Stimulated activated CD8-positive, alpha-beta memory T cell treated with anti-CD3 and anti-CD28 coated beads, Interleukin-15, amount 100 ng/mL, for 4 hours (primary cell): Measurements from ENCODE around the gene TMEM129.

Source experiments
- DNase-seq, 2 donors: peaks; one replicate each; pipeline ENCODE4 v3.0.0-alpha.2; 2020; ENCODE audit warnings: low read depth in 2 of 2

TMEM129 gene

DNA sequence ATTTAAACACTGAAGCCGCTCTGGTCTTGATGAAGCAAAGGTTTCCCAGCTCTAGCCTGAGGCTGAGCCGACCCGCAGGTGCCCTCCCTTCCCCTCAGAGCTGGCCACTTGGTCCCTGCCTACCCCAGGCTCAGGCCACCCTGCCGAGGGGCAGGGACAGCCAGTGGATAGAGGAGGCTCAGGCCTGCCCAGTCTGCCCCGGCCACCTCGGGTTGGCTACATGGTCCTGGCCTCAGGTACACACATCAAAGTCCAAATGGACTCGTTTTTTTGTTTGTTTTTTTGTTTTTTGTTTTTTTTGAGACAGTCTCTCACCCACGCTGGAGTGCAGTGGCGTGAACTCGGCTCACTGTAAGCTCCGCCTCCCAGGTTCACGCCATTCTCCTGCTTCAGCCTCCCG lies 24.0 kb upstream of the TMEM129 start:
- DNase-seq, result no peak

DNA sequence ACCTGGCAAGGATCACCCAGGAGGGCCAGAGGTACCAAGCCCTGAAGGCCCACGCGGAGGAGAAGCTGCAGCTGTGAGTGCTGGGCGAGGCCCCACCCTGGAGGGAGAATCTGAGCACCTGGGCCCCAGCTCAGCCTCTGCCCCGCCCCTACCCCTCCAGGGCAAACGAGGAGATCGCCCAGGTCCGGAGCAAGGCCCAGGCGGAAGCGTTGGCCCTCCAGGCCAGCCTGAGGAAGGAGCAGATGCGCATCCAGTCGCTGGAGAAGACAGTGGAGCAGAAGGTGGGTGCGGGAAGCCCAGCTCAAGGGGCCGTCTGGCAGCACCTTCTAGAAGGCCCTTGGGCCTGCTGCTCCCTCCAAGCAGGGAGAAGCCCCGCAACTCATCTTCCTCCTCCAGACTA lies 23.4 kb upstream of the TMEM129 start:
- no peak for DNase-seq

DNA sequence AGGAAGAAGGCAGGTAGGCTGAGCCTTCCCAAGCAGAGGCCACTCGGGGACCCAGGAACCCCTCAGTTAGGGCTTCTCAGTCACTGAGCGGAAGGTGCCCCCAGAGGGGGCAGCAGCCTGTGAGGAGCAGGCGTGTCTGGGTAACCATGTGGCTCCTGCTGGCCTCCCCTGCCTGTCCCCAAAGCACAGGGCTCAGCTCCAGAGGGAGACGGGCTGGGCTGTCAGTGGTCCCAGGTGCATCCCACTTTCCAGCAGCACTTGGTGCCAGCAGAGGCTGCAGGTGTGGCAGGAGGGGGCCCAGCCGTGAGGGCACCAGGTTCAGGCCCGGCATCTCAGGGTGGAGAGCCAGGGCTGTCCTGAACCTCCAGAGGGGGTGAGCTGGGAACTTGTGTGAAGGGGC lies 22.9 kb upstream of the TMEM129 start:
- no peak for DNase-seq

DNA sequence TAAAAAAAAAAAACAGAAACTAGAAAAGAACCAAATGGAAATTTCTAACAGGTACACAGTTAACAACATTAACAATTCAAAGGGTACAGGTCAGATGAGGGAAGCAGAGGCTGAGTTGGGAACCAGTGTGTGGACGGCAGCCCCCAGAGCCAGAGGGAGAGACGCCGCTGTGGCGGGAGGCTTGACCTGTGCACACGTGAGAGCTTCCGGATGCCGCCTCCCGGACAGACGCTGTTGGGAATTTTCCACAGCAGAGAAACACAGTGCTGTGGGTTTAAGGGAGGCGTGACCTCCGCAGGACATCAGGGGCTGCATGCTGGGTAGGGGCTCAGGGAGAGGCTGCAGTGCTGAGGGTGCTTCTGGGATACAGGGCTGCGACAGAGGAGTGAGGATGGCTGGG lies 22.4 kb upstream of the TMEM129 start:
- DNase-seq, result no peak

DNA sequence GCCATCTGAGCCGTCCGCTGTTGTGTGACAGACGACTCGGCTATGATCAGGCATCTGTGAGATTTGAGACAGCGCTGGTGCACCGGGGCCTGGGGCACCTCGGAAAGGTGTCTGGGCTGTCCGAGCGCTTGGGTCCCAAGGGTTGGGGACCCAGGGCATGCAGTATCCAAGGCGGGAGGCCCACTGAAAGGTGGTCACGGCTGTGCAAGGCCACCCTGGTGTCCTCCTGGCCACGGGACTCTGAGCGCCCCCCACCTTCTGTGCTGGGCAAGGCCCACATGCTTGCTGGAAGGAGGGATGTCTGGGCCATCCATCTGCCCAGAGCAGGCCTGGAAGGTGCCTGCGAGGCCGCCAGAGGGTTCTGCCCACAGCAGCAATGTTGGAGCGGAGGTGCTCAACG lies 20.1 kb upstream of the TMEM129 start:
- DNase-seq, result no peak

DNA sequence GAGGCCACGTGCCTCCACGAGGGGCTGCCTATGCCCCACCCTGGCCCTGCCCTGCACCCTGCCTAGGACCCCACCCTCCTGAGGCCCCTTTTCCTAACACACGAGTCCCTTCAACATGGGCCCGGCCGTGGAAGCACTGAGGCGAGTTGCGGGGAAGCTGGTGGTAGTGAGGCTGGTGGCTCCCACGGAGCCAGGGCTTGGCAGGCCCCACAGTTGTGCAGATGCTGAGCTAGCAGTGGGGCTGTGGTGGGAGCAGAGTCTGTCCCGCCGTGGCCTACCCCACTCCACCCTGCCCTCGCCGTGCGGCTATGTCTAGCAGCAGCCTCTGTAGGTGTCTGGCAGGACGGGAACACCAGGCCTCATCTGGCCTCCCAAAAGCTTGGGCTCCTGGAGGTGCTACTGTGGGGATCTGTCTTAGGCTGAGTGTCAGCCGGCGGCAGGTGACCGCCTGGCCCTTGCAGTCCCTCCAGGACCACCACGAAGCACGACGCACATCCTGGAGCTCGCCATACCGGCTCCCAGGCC lies 19.0 kb upstream of the TMEM129 start:
- no peak for DNase-seq

DNA sequence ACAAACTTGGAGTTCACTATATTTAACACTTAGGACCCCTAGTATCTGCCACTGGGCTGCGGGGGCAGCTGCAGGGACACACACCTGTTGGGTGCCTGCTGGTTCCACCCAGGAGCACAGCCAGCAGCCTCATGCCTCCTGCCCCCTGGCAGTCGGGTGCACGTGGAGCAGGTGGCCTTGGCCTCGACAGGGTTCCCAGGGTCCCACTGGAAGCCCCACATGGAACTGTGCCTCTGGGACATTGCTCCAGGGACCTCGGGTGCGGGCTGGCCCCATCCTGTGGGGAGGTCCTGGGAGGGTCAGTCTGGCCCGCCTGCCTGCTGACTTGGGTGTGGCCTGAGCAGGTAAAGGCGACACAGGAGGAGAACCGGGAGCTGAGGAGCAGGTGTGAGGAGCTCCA lies 18.2 kb upstream of the TMEM129 start:
- no peak for DNase-seq

DNA sequence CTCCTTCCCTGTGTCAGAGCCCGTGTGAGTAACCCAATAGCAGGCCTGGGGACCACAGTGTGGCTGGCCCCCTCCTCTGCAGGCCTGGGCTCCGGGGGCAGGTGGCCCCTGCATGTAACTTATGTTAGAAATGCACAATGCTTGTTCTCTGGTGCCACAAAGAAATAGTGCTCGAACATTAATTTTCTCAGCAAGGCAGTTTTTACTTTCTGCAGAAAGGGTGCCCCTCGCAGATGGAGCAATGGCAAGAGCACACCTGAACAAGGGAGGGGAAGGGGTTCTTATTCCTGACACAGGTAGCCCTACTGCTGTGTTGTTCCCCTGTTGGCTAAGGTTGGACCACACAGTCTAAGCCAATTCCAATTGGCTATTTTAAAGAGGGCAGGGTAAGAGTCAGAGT lies 17.3 kb upstream of the TMEM129 start:
- no peak for DNase-seq

DNA sequence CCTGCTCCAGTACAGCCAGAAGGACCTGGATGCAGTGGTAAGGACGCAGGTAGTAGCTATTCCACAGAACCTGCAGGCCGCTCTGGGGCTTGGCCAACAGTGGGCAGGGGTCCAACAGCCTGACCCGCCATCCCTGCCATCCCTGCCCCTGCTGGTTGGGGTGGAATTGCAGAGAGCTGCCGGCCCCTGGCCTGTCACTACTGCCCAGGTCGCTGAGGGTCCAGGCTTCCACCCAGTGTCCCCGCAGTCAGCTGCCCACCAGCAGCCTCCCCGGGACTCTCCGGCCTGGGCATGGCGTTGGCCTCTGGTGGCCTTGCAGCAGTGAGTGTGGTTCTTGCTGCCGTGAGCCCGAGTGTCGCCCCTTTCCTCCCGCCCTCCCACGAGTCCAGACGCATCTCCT lies 16.5 kb upstream of the TMEM129 start:
- no peak for DNase-seq

DNA sequence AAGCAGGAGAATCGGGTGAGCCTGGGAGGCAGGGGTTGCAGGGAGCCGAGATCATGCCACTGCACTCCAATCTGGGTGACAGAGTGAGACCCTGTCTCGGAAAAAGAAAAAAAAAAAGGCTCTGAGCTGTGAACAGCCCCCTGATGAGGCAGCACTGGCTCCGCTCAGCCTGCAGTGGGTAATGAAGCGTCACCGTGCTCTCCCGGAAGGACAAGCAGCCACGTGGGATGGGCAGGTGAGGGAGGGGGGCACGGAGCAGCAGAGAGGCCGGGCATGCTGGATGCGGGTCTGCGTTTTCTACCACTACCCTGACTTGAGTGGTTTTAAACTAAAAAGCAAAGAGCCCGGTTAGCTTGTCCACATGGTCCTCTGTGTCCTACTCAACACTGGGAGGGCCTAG lies 15.7 kb upstream of the TMEM129 start:
- DNase-seq, result no peak

DNA sequence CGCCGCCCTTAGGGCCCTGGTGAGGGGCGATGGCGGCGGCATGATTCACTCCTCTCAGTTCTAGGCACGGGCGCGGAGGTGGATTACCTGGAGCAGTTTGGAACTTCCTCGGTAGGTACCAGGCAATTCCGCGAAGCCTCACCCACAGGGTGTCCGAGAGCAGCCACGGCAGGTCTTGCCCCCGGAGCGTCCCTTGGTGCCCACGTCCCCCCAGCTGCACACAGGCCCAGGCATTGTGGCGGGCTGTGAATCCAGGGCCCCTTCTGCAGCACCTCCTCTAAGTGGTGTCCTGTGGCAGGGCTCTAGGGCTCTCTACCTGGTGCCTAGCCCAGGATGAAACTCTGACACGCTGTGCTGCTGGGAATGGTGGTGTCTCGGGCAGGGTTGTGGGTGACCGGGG lies 14.1 kb upstream of the TMEM129 start:
- DNase-seq, result no peak

DNA sequence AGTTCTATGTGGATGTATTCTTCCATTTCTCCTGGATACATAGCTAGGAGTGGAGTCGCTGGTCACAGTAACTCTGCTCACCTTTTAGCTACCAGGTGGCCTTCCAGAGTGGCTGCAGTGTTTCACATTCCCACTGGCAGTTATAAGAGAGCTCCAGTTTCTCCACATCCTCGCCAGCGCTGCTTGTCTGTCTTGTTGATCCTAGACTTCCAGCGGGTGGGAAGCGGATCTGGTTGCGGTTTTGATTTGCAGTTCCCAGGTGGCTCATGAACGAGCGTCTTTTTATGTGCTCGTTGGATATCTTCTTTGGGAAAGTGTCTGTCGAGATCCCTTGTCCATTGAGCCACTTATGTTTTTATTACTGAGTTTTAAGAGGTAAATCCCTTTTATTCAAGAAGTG lies 11.8 kb upstream of the TMEM129 start:
- no peak for DNase-seq

DNA sequence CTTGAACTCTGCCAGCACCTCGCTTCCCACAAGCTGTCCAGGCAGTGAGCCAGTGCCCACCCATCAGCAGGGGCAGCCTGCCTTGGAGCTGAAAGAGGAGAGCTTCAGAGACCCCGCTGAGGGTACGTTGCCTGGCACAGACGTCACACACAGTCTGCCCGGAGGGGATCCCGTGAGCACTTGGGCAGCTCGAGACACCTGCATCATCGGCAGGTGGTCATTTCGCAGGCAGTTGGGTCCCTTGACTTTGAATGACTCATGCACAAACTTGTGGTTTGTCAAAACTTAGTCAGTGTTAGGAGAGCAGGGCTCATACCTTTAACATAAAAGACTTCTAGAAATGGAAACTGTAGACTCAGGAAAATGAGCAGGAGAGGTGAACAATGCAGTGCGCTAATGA lies 10.1 kb upstream of the TMEM129 start:
- no peak for DNase-seq

DNA sequence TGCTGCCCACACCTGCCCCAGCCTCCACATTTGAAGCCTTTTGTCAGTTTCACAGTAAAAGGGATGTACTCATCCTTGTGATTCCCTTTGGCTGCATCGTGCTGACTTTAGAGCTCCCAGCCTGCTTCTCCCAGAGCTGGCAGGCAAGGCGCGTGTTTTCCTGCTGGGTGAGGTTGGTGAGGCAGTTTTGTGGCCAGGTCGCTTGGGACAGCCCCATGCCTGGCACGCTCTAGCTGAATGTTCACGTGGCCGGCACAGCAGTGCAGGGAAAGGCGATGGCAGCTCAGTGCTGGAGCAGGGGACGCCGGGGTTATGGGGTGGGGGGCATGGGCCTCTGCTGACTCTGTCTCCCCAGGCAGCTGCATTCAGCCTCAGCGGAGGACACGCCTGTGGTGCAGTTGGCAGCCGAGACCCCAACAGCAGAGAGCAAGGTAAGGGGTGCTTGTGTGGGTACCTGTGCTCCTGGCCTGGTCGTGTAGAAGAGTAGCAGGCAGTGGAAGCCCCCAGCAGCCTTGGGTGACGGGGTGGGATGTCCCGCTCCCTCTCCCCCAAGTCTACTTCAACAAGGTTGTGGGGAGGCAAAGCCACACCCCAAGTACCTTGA lies 9.5 kb upstream of the TMEM129 start:
- no peak for DNase-seq

DNA sequence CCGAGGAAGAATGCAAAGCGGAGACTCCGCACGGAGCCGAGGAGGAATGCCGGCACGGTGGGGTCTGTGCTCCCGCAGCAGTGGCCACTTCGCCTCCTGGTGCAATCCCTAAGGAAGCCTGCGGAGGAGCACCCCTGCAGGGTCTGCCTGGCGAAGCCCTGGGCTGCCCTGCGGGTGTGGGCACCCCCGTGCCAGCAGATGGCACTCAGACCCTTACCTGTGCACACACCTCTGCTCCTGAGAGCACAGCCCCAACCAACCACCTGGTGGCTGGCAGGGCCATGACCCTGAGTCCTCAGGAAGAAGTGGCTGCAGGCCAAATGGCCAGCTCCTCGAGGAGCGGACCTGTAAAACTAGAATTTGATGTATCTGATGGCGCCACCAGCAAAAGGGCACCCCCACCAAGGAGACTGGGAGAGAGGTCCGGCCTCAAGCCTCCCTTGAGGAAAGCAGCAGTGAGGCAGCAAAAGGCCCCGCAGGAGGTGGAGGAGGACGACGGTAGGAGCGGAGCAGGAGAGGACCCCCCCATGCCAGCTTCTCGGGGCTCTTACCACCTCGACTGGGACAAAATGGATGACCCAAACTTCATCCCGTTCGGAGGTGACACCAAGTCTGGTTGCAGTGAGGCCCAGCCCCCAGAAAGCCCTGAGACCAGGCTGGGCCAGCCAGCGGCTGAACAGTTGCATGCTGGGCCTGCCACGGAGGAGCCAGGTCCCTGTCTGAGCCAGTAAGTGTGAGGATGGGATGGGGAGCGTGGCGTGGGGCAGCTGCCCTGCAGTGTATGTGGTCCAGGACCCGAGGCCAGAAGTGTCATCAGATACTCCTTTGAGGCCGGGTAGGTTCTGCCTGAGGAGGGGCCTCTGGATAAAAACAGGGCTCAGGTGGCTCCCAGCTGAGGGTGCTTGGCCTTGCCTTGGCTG lies 7.2 kb upstream of the TMEM129 start:
- no peak for DNase-seq

DNA sequence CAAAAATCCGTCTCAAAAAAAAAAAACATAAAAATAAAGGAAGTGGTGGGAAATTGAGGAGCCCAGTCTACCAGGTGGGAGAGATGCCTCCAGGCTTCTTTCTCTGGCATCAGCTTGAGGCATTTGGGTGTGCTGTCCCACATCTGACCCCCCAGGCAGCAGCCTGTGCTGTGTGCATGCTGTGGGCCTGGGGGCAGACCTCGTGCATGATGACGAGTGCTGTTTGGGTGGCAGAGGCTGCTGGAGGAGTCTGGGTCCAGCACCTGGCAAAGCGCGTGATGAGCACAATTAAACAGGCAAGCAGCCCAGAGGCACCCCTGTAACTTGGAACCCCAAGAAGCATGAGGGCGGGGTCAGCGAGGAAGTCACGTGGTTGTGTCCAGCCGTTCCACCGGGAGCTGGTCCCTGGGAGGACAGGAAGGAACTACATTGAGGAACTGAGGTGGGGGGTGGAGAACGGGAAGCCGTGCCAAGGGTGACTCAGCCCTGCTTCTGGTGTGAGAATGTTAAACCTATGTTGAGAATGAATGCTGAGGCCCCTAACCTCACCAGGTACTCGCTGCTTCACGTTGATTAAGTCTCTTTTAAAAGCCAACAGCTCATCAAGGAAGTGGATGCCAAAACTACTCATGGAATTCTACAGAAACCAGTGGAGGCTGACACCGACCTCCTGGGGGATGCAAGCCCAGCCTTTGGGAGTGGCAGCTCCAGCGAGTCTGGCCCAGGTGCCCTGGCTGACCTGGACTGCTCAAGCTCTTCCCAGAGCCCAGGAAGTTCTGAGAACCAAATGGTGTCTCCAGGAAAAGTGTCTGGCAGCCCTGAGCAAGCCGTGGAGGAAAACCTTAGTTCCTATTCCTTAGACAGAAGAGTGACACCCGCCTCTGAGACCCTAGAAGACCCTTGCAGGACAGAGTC lies 6.3 kb upstream of the TMEM129 start:
- DNase-seq, result no peak

DNA sequence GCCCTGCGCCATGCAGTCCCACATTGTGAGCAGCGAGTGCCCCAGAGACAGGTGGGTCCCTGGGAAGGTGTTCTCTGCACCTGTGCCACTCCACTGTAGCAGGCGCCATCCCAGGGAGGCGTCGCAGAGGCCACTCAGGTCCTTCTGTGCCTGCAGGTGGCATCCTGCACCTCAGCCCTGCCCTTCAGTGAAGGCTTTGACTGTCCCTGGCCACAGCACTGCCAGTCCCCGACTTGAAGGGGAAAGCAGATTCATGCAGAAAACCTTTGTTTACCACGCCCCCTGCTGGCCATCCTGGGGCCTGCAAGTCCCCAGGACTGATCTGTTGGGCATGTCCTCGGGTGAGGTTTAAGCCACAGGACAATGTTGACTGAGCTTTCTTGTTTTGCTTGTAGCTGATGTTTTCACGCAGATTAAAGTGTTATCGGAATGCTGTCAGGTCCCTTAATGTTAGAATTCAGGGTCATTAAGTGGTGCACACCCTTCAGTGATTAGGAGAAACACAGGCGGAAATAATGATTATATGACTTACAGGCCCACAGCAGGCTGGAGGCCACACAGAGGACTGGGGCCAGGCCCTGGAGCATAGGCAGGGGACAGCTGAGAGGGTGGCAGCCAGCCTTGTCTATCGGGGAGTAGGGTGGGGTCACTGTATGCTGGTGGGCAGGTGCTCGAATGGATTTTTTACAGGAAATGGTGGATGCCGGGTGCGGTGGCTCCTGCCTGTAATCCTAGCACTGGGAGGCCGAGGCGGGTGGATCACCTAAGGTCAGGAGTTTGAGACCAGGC lies 5.2 kb upstream of the TMEM129 start:
- DNase-seq, result peak; percentile 60 to 80

DNA sequence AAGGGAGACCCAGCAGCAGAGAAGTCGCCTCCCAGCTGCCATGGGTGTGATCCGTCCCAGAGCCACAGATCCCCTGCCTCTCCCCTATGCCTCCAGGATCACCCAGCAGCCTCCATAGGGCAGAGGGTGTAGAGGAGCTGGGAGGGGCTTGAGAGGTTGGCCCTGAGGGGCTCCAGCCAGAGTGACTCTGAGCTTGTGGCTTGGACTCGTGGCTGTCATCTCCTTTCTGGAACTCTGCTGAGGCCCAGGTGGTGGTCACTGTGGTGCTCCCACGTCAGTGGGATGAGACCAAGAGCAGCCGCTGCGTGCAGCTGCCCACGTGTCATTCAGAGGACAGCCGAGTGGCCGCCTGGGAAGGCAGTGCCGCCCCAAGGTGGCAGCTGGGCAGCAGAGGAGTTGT lies 4.4 kb upstream of the TMEM129 start:
- no peak for DNase-seq

DNA sequence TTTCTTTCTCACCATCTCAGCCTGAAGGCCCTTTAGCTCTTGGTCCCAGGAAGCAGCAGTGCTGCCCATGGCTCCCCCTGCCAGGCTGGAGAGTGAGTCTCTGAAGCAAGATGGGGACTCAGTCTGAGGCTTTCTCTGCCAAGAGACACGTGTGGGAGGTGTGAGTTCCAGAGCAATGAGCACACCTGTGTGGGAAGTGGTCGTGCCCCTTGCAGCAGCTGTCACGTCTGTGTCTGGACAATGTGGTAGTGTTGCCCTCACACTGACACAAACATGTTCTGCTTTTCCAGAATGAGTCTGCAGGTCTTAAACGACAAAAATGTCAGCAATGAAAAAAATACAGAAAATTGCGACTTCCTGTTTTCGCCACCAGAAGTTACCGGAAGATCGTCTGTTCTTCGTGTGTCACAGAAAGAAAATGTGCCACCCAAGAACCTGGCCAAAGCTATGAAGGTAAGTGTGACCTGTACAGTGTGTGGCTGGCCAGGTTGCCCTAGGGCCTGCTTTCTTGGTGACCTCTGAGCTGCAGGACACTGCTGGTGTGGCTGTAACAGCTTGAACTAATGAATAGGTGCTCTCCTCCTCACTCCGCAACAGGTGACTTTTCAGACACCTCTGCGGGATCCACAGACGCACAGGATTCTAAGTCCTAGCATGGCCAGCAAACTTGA lies 2.1 kb upstream of the TMEM129 start:
- DNase-seq, result no peak

DNA sequence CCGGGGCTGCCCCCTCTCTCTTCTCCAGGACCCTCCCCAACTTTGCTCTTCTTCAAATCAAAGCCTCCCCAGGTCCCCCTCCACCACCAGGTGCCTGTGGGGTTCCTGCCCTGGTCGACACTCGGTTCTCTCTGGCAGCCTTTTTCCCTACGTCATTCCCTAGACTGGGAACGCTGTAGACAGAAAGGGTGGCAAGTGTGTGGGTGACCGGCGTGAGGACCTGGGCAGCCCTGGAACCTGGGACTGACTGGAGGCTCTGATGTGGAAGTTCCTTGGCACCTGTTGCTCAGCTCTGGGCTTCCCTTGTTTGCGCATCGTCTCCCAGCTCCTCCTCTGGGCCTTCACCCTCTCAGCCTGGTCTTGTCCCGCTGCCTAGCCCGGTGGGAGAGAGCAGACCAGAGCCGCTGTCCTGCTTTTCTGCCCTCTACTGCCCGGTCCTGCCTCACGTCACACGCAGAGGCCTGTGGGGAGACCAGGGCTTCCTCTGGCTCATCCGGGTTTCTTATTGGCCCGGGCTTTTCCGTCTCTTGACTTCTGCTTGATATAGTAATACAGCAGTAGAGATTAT lies 1.5 kb upstream of the TMEM129 start:
- no peak for DNase-seq
